GM12801 (cell line): ENCODE measurements around the gene ATP1B3.

Source experiments
- TF ChIP-seq, protein P1 (sequence below): IDR thresholded peaks from one replicate; pipeline ENCODE4 v1.5.1; 2011; ENCODE audit warnings: control low read depth; ENCODE audit not compliant: insufficient read length; ENCODE audit errors: extremely low read depth

The ATP1B3 gene

DNA sequence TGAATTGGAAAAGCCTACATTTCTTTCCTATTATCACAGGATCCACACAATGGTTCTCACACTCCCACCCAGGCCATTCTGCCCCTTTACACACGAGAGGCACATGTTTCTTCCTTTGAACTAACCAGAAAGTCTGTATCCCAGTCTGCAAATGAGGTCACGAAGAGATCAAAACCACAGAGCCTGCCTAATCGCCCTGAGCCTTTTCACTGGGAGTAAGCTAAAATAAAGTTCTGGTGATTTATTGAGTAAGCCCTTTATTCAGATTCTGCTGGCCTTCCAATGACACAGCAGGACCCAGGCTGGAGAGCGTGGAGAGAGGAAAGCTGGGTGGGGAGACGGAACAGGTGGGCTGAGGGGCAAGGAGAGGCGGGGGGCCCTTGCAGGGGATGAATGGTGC is 78.7 kb downstream of the ATP1B3 start:
- TF ChIP-seq, protein P1, sequence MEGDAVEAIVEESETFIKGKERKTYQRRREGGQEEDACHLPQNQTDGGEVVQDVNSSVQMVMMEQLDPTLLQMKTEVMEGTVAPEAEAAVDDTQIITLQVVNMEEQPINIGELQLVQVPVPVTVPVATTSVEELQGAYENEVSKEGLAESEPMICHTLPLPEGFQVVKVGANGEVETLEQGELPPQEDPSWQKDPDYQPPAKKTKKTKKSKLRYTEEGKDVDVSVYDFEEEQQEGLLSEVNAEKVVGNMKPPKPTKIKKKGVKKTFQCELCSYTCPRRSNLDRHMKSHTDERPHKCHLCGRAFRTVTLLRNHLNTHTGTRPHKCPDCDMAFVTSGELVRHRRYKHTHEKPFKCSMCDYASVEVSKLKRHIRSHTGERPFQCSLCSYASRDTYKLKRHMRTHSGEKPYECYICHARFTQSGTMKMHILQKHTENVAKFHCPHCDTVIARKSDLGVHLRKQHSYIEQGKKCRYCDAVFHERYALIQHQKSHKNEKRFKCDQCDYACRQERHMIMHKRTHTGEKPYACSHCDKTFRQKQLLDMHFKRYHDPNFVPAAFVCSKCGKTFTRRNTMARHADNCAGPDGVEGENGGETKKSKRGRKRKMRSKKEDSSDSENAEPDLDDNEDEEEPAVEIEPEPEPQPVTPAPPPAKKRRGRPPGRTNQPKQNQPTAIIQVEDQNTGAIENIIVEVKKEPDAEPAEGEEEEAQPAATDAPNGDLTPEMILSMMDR: no peak

DNA sequence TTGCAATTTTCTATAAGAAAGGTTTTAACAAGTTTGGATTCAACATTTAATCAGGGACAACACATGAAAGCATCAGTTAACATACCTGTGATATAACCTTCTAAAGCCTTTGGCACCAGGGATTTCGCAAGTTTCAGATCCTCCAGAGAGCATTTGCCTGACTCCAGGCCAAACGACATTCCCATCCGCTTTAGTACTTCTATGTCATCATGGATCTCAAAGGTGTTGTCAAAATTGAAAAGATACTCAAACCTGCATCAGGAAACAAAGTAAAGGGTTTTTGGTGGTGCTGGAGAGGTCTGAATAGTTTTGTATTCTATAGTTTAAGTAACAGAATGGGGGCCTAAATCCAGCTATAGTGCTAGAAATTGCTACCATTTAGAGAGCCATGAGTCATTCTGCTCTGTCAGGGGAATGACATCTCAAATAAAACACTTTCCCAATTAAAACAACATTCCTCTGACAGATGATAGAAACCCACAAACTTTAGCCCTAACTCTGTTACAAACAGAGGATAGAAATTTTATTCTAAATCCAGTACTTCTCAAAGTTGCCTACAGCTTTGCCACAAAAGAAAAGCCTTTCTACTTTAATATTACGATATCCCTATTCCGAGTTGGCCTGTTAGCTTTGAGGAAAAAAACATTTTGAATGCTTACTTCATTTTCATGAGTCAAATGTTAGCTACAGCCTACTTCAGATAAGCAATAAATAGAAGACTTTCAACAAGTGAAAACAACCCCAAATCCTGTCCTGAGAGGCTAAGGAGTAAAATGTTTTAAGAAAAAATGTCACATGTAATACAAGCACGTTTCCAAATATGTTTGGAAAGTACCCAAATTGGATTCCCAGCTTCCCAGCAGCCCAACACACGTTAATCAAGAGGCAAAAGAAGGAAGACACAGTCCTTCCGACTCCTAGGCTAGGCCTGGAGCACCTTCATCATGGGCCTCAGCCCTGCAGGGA is 83.4 kb downstream of the ATP1B3 start:
- TF ChIP-seq, protein P1: no peak

DNA sequence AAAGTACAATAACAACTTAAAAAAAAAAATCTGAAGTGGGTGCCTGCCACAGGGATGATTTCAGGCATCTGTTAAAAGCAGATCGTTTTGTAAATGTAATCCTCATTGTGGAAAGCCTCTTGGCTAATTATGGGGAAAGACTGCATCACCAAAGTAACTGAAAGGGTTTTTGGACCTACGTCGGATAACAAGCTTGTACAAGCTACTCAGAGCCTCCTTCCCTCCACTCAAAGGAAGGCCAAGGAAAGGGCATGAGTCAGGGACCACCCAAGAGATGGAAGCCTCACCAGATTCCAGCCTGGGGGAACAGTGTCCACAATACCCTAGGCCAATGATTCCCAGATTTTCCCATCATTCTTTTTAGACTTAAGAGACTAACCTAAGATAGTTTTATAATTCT is 84.3 kb downstream of the ATP1B3 start:
- TF ChIP-seq, protein P1: no peak

DNA sequence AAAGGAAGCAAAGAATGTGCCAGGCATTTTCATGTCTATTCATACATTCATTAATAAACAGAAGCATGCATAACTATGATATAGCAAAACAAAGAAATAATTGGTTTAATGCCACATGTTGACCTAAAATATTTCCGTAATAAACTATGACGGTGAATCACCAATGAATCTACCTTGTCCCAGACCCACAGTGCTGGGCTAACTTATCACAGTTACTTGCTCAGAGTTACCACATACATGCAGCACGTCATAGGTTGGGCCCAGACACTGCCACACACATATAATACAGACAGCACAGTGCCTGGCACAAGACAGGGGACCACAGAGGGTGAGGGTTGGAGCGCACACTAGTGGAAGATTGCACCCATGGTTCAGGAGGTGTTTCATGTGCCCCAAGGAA is 86.9 kb downstream of the ATP1B3 start:
- TF ChIP-seq, protein P1: no peak

- TF ChIP-seq, protein P1: no peak
Measured at GRCh38 chr3:141965471-141965870, 89.0 kb downstream of the ATP1B3 start.

DNA sequence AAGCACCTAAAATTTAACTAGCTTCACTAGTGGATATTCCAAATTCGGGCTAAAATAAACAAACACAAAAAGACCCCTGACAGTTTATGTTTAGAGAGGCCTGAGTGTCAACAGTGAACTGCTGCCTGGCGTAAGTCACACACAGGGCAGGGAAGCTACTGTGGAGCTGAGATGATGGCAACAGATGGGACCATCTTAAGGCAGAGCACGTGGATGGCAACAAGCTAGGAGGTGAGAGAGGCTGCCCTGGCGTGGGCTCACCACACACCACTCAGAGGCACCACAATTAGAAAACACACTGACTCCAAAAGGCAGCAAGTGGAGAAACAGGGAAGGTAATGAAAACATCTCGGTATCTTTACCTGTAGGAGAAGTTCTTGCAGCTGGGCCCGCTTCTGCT is 93.3 kb downstream of the ATP1B3 start:
- TF ChIP-seq, protein P1: no peak

- TF ChIP-seq, protein P1: no peak
Measured at GRCh38 chr3:141971571-141971970, 95.1 kb downstream of the ATP1B3 start.
